Measurements from ENCODE around the gene STK33.

Gene STK33

GRCh38 chr11:8564526-8564925 lies 29.5 kb downstream of the STK33 start:
- DNase-seq (ENCODE audit: extremely low read depth, insufficient read length): no peak

GRCh38 chr11:8561461-8561860 lies 32.6 kb downstream of the STK33 start:
- no peak for TF ChIP-seq CTCF (IDR thresholded peaks at IDR 0.05; ENCODE audit: insufficient read depth, low read length, poor library complexity, severe bottlenecking)

More at GRCh38 chr11:8564526-8564925, 29.5 kb downstream of the STK33 start:
- H3K27me3 ChIP-seq (replicated peaks; ENCODE audit: control insufficient read depth, insufficient read depth, low read length): no peaks in the 10 kb centered on the region
- no peaks in the 10 kb centered on the region for H3K36me3 ChIP-seq (ENCODE audit: control insufficient read depth, insufficient read depth, low read length)
- H3K4me3 ChIP-seq (replicated peaks; ENCODE audit: low read depth, low read length): no peak overlapping the region
- peak; percentile 43 for TF ChIP-seq CTCF (IDR thresholded peaks at IDR 0.05; ENCODE audit: insufficient read depth, low read length, poor library complexity, severe bottlenecking)

GRCh38 chr11:8558436-8558835 lies 35.6 kb downstream of the STK33 start:
- Histone ChIP-seq H3K27me3 (replicated peaks; ENCODE audit: control insufficient read depth, insufficient read depth, low read length) (no peaks in the 10 kb centered on the region), H3K36me3 (ENCODE audit: control insufficient read depth, insufficient read depth, low read length) (no peaks in the 10 kb centered on the region), H3K4me3 (replicated peaks; ENCODE audit: low read depth, low read length) (no peak overlapping the region)
- no peak for TF ChIP-seq CTCF (IDR thresholded peaks at IDR 0.05; ENCODE audit: insufficient read depth, low read length, poor library complexity, severe bottlenecking)
- no peak for DNase-seq (ENCODE audit: extremely low read depth, insufficient read length)

More at GRCh38 chr11:8561461-8561860, 32.6 kb downstream of the STK33 start:
- DNase-seq (ENCODE audit: extremely low read depth, insufficient read length): no peak
- Histone ChIP-seq H3K27me3 (replicated peaks; ENCODE audit: control insufficient read depth, insufficient read depth, low read length) (no peaks in the 10 kb centered on the region), H3K4me3 (replicated peaks; ENCODE audit: low read depth, low read length) (no peak overlapping the region), H3K36me3 (ENCODE audit: control insufficient read depth, insufficient read depth, low read length) (no peaks in the 10 kb centered on the region)

- Histone ChIP-seq H3K27me3 (replicated peaks; ENCODE audit: control insufficient read depth, insufficient read depth, low read length) (no peaks in the 10 kb centered on the region), H3K36me3 (ENCODE audit: control insufficient read depth, insufficient read depth, low read length) (no peaks in the 10 kb centered on the region), H3K4me3 (replicated peaks; ENCODE audit: low read depth, low read length) (no peak overlapping the region)
- TF ChIP-seq CTCF (IDR thresholded peaks at IDR 0.05; ENCODE audit: insufficient read depth, low read length, poor library complexity, severe bottlenecking): no peak
- DNase-seq (ENCODE audit: extremely low read depth, insufficient read length): no peak
Observed at GRCh38 chr11:8545698-8546366, 48.2 kb downstream of the STK33 start.

- no peak for TF ChIP-seq CTCF (IDR thresholded peaks at IDR 0.05; ENCODE audit: insufficient read depth, low read length, poor library complexity, severe bottlenecking)
- no peak overlapping the region for H3K4me3 ChIP-seq (replicated peaks; ENCODE audit: low read depth, low read length)
- no peak for DNase-seq (ENCODE audit: extremely low read depth, insufficient read length)
- H3K36me3 ChIP-seq (ENCODE audit: control insufficient read depth, insufficient read depth, low read length): no peaks in the 10 kb centered on the region
- H3K27me3 ChIP-seq (replicated peaks; ENCODE audit: control insufficient read depth, insufficient read depth, low read length): no peaks in the 10 kb centered on the region
Observed at GRCh38 chr11:8544807-8545206, 49.2 kb downstream of the STK33 start.

GRCh38 chr11:8543278-8543677 lies 50.8 kb downstream of the STK33 start:
- no peak for TF ChIP-seq CTCF (IDR thresholded peaks at IDR 0.05; ENCODE audit: insufficient read depth, low read length, poor library complexity, severe bottlenecking)
- no peak overlapping the region for H3K4me3 ChIP-seq (replicated peaks; ENCODE audit: low read depth, low read length)
- no peak for DNase-seq (ENCODE audit: extremely low read depth, insufficient read length)
- no peaks in the 10 kb centered on the region for H3K36me3 ChIP-seq (ENCODE audit: control insufficient read depth, insufficient read depth, low read length)
- no peaks in the 10 kb centered on the region for H3K27me3 ChIP-seq (replicated peaks; ENCODE audit: control insufficient read depth, insufficient read depth, low read length)

All from GM06990 (cell line).